ENCODE results near the gene XPC. TPM values are rescaled to one million over a fixed set of nuclear protein-coding genes. Genes with fewer than 3 reads are reported as not detected.

XPC gene
- total and polyA plus RNA-seq, 2 of the 8 experiments (the other 6 are each of a cell fraction or from before 2014, with no cell fraction given): 8.8 to 27.3 TPM

DNA sequence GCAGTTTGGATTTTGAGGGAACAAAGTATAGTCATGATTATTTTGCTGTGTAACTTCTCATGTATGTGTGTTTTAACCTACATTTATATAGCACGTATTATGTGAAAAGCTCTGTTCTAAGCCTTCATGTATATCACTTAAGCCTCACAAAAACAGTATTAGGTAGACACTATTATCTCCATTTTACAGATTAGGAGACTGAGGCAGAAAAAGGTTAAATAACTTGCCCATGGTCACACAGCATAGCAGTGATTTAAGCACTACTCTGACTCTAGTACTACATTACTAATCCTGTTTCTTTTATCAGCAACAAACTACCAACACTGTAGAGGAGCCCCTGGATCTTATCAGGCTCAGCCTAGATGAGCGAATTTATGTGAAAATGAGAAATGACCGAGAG, 2.9 kb upstream of the XPC start (continued):
- TF ChIP-seq EZH2 (IDR thresholded peaks at IDR 0.05; ENCODE audit: low read depth, low read length, severe bottlenecking): no peak

All from H1 (cell line).